ENCODE results near the gene SRGAP1.

- TF ChIP-seq CTCF (IDR thresholded peaks at IDR 0.05) (no peak), POLR2A (IDR thresholded peaks at IDR 0.05) (no peak), POLR2AphosphoS5 (IDR thresholded peaks at IDR 0.05) (peak; percentile 49 to 73 (median 55)), EP300 (IDR thresholded peaks at IDR 0.05) (no peak)
Measured at GRCh38 chr12:64083285-64084210, 239.0 kb downstream of the SRGAP1 start.

Data from stomach (tissue), 4 donors.